HL-60/S4 treated with retinoic acid at 250 ng/mL for 4 days and 3 days (cell line): ENCODE results near the gene CAVIN1.
"Not testable (repeated sequence)": the region's sequence is repeated elsewhere in the genome, so short reads cannot be mapped to it uniquely, and the experiment has no call there.

Source experiments
- in situ Hi-C: fragments of 300-500 bp; cut with MboI; formaldehyde crosslinking; loops from 2 replicates; pipeline ENCODE4 v1.7.0; 2022; ENCODE audit warnings: low sequenced_read_pairs

The CAVIN1 gene, protein sequence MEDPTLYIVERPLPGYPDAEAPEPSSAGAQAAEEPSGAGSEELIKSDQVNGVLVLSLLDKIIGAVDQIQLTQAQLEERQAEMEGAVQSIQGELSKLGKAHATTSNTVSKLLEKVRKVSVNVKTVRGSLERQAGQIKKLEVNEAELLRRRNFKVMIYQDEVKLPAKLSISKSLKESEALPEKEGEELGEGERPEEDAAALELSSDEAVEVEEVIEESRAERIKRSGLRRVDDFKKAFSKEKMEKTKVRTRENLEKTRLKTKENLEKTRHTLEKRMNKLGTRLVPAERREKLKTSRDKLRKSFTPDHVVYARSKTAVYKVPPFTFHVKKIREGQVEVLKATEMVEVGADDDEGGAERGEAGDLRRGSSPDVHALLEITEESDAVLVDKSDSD

DNA sequence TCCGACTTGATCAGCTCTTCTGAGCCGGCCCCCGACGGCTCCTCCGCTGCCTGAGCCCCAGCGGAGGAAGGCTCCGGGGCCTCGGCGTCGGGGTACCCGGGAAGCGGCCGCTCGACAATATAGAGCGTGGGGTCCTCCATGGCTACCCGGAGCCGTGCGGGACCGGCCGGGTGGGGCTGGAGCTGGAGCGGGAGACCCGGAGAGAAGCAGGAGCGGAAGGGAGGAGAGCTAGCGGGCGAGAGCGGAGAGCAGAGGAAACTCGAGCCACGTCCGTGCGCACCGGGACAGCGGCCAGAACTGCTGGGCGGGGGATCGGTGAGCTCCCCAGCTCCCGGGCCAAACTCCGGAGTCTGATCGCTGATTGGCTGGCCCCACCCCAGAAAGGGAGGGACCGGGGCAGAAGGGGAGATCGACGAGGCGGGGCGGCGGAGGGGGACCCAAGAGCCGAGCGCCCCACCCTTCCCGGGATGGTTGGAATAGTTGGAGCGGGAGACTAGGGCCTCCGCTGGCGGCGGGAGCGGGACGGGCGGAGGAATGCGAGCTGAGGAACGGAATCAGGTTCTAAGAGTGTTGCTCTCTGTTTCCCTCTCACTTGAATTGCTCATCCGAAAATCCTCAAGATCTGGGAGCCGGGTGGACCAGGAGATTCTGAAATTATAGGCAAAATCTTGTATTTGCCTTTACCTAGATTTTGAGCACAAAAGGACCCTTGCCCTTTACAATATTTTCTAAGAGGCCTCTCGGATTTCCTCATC, at the start of gene CAVIN1:
TSS of gene CAVIN1 (minus strand) at position 299 of the 755 bp plus-strand sequence. CDS start at position 140, 159 bp downstream.
- in situ Hi-C loops, result no loop called here

DNA sequence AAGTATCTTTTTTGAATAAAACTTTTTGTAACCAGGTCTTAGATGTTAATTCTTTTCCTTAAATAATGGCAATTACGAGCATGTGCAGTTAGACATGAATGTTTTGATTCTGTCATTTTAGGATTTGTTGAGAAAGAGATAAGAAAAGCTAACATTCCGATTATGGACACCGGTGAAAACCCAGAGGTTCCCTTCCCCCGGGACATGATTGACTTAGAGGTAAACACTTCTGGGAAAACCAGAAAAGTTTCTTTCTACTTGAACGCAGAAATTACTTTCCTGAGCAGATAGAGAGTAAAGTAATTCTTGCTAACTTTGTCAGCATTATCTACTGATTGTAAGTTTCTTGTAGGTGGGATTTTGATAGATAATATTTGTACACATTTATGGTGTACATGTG, 44.8 kb upstream of the CAVIN1 start:
- in situ Hi-C loops, result no loop called here

- in situ Hi-C loops, result no loop called here
Observed at GRCh38 chr17:42463976-42464400, 40.9 kb upstream of the CAVIN1 start.

DNA sequence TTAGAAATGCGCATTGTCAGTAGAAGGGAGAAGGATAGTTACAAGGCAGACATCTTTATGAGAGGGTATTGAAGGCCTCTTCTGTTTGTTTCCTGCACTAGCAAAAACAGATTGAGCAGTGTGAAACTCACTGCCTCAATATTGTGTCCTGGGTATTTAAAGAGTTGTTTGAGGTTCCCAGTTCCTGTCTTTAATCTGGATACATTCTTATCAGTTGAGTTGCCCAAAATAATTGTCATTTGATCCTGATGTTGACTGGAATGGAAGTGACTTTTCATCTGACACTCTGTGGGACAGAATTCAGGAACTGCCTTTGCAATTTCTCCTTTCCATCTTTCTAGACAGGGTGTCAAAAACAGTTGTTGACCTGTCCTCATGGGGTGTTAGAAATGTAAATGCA, 37.3 kb upstream of the CAVIN1 start:
- in situ Hi-C loops, result no loop called here

DNA sequence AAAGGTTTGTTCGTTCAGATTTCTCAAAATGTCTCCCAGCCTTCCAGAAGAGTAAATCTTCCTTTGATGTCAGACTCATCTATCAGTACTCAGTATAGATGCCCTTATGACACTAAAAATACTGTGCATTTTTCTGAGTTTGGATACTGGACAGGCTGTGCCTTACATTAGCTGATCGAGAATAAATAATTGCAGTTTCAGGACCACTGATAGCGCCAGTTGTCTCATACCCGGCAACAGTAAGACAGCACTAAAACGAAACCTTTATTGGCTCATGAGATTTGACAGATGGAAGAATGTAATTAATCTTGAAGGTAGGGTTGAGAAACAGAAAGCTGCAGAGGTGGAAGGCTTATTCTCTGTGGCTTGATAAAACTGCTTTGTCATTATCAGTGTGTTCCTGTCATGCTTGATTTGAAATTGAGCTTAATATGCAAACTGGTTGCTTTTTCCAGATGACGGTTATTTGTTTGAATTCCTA, 36.8 kb upstream of the CAVIN1 start:
- in situ Hi-C loops, result no loop called here

DNA sequence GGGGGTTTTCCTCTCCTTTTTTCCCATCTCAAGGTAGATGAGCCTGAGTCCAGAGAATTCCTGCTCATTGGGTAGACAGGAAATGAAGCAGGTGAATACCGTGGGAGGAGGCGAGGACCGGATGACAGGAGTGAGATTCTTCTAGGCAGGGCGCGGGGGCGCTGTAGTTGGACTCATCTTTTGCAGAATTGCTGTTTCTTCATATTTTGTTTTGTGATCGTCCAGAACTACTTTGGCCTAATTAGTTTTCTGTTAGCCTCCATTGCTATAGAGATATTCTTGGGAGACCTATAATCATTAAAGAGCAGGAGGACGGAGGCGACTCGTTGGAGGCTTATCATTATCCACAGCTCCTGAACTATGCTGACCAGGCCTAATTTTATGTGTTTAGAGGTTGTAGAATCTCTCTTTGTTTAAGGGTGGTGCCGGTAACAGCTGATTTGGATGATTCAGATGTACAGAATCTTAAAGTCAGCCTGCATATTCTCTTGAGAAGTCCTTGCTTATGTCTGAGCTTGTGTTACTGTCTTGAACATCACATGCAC, 36.3 kb upstream of the CAVIN1 start:
- in situ Hi-C loops, result no loop called here

GRCh38 chr17:42458497-42459255, 35.6 kb upstream of the CAVIN1 start, which contains the start of gene ATP6V0A1:
ATP6V0A1 (plus strand) TSS chr17:42458878; CDS start chr17:42460895, 2,017 bp downstream.
- in situ Hi-C loops, result no loop called here

DNA sequence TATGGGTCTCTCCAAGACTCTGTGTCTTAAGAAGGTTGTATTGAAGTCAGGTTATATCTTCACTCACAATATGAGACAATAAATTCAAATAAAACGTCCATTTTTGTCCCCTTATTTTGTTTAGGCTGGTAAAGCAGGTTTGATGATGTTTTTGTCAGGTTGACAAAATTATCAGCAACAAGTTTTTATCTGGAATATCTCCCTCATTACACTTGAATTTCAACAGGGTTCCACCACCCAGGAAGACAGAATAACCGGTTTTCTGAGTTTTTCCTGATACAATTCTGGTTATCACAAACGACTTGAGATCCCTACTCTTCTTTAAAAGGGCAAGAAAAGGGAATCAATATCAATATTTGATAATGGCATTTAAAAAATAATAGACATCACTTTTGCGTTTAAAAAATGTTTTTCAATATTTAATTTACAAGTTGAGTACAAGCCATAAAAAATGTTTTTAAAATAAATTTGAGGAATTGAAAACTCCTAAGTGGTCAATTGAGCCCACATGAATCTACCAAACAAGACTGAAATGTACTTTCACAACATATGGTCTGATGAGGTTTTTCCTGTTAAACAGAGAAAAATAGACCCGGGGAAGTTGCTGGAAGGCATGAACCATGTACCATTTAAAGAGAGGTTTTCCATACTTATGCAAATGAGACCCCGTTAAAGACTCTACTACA, 34.2 kb upstream of the CAVIN1 start:
- in situ Hi-C loops, result no loop called here

DNA sequence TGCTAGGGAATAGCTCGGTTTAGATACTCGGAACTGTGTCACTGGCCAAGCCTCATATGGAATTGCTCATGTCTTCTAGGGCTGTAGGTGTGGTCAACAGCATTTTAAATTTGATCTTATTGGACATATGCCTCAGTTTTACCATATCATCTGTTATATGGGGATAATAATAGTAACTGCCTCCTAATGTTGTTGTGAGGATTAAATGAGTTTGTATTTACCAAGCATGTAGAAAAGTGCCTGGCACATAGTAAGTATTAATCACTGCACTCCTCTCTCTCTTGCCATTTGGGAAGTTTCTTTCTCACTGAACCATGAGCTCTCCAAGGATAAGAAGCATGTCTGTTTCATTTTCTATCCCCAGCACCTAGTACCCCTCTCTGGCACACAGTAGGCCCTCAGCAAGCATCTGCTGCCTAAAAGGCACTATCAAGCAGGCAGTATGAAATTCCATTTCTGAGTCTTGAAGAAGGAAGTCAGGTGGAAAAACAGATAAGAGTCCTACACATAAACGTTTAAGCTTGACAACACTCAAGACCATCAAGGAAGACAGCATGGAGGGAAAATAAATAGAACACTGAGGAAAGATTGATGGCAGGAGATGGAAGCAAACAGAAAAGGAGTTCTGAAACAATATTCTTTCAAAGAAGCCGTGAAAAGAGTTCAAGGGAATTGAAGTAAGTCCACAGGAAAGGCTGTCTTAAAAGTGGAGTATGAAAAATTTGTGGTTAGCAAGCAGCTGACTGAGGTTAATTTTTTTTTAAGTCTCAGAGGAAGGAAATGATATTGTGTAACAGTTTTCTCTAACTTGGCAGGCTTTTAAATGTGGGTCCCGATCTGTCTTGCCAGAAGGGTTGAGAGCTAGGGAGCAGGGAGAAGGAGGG, 33.4 kb upstream of the CAVIN1 start:
- in situ Hi-C loops, result no loop called here

DNA sequence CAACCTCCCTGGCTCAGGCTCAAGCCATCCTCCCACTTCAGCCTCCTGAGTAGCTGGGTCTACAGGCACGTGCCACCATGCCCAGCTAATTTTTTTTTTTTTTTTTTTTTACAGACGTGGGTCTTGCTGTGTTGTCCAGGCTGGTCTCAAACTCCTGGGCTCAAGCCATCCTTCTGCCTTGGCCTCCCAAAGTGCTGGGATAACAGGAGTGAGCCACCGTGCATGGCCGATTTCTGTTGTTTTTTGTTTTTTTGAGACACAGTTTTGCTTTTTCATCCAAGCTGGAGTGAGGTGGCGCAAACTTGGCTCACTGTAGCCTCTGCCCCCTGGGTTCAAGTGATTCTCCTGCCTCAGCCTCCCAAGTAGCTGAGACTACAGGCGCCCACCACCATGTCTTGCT, 31.9 kb upstream of the CAVIN1 start:
- in situ Hi-C loops, result not testable (repeated sequence)

DNA sequence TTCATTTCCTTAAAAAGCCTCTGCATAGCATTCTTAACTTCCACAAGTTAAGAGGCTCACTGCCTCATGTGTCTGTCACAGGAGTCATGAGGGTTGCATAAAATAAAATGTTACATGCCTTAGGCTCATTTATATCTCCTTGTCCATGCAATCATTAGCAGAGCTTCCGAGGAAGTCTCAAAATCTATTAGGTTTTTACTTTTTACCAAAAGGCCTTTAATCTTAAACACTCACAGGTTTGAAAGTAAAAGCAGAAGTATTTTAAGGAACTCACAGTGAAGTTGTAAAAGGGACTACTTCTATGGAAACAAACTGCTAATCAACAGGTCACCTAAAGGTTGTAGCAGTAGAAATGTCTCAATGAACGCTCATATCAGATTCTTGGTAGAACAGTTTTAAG, 30.4 kb upstream of the CAVIN1 start:
- in situ Hi-C loops, result no loop called here

DNA sequence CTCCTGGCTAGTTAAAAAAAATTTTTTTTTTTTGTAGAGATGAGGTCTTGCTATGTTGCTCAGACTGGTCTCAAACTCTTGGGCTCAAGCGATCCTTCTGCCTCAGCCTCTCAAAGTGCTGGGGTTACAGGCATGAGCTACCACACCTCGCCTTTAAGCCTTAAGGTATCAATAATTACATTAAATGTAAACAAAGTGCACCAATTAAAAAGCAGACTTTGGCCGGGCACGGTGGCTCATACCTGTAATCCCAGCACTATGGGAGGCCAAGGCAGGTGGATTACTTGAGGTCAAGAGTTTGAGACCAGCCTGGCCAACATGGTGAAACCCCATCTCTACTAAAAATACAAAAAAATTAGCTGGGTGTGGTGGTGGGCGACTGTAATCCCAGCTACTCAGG, 28.2 kb upstream of the CAVIN1 start:
- in situ Hi-C loops, result not testable (repeated sequence)

DNA sequence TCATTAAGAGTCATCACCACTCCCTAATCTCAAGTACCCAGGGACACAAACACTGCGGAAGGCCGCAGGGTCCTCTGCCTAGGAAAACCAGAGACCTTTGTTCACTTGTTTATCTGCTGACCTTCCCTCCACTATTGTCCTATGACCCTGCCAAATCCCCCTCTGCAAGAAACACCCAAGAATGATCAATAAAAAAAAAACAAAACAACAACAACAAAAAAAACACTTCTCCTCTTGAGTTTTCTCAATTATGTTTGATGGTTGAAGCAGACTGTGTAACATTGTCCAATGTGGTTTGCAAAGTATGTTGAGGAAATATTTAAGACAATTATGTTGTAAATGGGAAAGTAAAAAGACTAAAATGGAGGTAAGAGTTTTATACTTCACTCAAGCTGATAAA, 26.8 kb upstream of the CAVIN1 start:
- in situ Hi-C loops, result not testable (repeated sequence)

DNA sequence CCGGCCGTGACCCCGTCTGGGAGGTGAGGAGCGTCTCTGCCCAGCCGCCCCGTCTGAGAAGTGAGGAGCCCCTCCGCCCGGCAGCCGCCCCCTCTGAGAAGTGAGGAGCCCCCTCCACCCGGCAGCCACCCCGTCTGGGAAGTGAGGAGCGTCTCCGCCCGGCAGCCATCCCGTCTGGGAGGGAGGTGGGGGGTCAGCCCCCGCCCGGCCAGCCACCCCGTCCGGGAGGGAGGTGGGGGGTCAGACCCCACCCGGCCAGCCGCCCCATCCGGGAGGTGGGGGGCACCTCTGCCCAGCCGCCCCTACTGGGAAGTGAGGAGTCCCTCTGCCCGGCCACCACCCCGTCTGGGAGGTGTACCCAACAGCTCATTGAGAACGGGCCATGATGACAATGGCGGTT, 26.1 kb upstream of the CAVIN1 start:
- in situ Hi-C loops, result not testable (repeated sequence)

DNA sequence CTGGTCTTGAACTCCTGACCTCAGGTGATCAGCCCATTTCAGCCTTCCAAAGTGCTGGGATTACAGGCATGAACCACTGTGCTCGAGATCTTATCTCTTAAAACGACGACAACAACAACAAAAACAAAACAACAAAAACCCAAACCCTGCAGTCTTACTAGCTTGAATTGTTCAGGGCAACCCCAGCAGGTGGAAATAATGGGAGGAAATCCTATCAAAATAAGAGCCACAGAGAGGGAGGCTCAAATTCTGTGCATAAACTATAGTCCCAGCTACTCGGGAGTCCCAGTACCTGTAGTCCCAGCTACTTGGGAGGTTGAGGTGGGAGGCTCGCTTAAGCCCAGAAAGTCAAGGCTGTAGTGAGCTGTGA, 19.1 kb upstream of the CAVIN1 start:
- in situ Hi-C loops, result no loop called here

GRCh38 chr17:42441371-42442195, 18.5 kb upstream of the CAVIN1 start:
- in situ Hi-C loops, result no loop called here

DNA sequence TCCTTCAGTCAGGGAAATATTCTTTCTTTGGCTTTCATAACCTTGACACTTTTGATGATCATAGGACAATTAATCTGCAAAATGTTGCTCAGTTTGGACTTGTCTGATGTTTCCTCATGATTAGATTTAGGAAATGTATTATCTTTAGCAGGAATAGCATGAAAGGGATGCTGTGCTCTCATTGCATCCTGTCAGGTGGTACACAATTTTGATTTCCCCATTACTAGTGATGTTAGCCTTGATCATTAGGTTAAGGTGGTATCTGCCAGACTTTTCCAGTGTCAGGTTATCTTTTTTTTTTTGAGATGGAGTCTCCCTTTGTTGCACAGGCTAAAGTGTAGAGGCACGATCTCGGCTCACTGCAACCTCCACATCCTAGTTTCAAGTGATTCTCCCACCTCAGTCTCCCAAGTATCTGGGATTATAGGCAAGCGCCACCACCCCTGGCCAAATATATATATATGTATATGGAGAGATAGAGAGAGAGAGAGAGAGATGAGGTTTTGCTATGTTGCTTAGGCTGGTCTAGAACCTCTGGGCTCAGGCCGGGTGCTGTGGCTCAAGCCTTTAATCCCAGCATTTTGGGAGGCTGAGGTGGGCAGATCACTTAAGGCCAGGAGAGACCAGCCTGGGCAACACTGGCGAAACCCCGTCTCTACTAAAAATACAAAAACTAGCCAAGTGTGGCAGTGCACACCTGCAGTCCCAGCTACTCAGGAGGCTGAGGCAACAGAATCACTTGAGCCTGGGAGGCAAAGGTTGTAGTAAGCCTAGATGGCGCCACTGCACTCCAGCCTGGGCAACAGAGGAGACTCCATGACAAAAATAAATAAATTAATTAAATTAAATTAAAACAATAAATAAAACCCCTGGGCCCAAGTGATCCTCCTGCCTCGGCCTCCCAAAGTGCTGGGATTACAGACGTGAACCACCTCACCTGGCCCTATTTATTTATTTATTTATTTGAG, 15.8 kb upstream of the CAVIN1 start:
- in situ Hi-C loops, result no loop called here
